ENCODE measurements around the gene NALF2. TPM values are rescaled to one million over a fixed set of nuclear protein-coding genes. Genes with fewer than 3 reads are reported as not detected.

The NALF2 gene
- 0.23 TPM for total RNA-seq

GRCh38 chrX:69503782-69504625, at the start of gene NALF2:
Gene NALF2, plus strand, starts transcription at chrX:69504326. Its CDS starts 957 bp downstream, at chrX:69505283.

Other genes starting within 250 kb of the NALF2 start
- 11.7 TPM for gene EDA, start 111.8 kb downstream of the NALF2 start, total RNA-seq

All from metanephros (tissue), 1 donor.